ENCODE results near the gene TBC1D23.
A peak's percentile ranks its signal among the peaks of the same experiment; 100 is the strongest.
"Not testable (repeated sequence)": the region's sequence is repeated elsewhere in the genome, so short reads cannot be mapped to it uniquely, and the experiment has no call there.

TBC1D23 gene

GRCh38 chr3:100269001-100269400 is 8.2 kb downstream of the TBC1D23 start:
- no peak overlapping the region for H3K27ac Mint-ChIP-seq
- peaks cover 43% of the 10 kb centered on the region for H3K4me1 Mint-ChIP-seq
- H3K4me3 Mint-ChIP-seq, result no peak overlapping the region
- H3K27me3 Mint-ChIP-seq, result no peaks in the 10 kb centered on the region
- DNase-seq (no peak), ATAC-seq (no peak)
- H3K9me3 Mint-ChIP-seq, result no peaks in the 10 kb centered on the region

DNA sequence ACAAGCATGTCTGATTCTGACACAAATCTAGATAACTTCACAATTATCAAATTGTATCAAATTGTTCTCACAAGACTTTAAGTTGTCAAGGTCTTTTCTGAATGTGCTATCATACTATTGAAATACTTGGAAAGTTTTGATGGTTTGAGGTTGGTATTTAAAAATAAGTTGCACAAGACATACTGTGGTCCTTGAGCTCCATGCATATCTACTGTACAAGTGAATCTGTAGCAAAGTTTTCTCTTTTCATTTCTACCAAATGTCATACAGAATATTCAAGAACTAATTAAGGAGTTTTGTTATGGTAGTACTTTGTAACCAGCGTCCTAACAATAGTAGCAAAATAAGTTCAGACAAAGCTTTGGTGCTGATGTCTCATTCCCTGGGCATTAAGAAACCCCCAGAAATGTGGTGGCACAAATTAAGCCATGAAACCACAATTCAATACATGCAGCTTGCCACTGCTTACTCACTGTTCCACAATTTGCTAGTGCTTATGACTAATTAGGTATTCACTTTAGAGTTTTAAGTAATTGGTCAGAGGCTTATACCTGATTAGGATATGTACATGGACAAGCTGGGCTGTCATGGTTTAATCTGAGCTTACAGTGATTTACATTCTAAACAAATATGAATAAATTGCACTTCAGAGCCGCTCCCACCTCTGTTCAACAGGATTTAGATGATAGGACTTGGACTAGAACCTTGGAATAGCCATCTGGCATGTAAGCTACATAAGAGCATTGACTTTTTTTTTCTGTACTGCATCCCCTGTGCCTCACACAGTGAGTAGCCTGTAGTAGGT is 8.8 kb downstream of the TBC1D23 start:
- peak; percentile 30 to 60 for DNase-seq

DNA sequence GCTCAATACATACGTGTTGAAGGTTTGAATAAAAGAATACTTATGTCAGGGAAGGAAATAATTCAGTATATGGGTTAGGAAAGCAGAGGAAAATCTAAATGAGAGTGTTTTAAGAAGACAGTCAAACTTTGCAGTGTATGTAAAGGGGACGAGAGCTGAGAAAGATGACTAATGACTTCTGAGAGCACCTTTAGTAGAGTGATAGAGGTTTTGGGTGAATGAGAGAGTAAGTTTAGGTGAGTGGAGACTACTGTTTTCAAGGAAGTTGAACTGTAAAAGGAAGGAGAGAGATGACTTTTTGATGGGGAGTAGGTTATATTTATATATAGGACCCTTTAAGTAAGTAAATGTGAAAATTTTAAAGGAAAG is 9.4 kb downstream of the TBC1D23 start:
- peaks cover 38% of the 10 kb centered on the region for H3K4me1 Mint-ChIP-seq
- no peaks in the 10 kb centered on the region for H3K9me3 Mint-ChIP-seq
- peak overlapping the region in 1 of 2 donors; percentile 59 for H3K27ac Mint-ChIP-seq
- no peaks in the 10 kb centered on the region for H3K27me3 Mint-ChIP-seq
- ATAC-seq (peak; percentile 86), DNase-seq (no peak)
- peak overlapping the region; percentile 13 to 36 for H3K4me3 Mint-ChIP-seq

More for the DNA sequence above, 8.8 kb downstream of the TBC1D23 start:
- peak overlapping the region; percentile 13 to 36 for H3K4me3 Mint-ChIP-seq
- H3K27me3 Mint-ChIP-seq, result no peaks in the 10 kb centered on the region
- peaks cover 41% of the 10 kb centered on the region for H3K4me1 Mint-ChIP-seq
- H3K9me3 Mint-ChIP-seq, result no peaks in the 10 kb centered on the region
- peak; percentile 94 for ATAC-seq
- H3K27ac Mint-ChIP-seq, result peak overlapping the region in 1 of 2 donors; percentile 59

DNA sequence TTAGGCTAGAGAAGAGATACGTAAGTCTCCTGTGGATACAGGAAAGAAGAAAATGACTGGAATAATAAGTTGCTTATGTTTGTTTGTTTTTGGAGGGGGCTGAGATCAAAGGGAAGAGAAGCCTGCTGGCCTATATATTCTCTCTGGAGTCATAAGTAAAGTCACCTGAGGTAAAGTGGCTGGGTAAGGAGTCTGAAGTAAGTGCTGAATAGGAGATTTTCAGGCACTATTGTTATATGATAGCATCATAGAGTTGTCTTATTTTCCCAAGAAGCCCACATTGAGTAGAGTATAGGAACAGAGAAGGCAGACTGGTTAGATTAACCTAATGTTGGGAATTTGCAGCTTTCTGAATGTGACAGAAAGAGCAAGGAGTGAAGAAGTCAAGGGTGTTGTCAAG is 10.7 kb downstream of the TBC1D23 start:
- Mint-ChIP-seq H3K27ac (no peak overlapping the region), H3K4me3 (no peak overlapping the region), H3K9me3 (no peaks in the 10 kb centered on the region), H3K27me3 (no peaks in the 10 kb centered on the region), H3K4me1 (peaks cover 43% of the 10 kb centered on the region)
- no peak for ATAC-seq
- DNase-seq, result no peak

DNA sequence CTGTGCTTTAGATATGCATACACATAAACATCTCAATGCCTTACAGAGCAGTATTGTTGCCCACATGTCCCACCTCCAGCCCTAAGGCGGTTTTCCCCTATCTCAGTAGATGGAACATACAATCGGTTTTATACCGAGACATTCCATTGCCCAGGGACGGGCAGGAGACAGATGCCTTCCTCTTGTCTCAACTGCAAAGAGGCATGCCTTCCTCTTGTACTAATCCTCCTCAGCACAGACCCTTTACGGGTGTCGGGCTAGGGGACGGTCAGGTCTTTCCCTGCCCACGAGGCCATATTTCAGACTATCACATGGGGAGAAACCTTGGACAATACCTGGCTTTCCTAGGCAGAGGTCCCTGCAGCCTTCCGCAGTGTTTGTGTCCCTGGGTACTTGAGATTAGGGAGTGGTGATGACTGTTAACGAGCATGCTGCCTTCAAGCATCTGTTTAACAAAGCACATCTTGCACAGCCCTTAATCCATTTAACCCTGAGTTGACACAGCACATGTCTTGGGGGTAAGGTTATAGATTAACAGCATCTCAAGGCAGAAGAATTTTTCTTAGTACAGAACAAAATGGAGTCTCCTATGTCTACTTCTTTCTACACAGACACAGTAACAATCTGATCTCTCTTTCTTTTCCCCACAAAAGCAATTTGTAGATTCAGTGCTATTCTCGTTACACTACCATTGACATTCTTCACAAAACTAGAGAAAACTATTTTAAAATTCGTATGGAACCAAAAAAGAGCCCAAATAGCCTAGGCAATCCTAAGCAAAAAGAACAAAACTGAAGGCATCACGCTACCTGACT is 12.2 kb downstream of the TBC1D23 start:
- H3K4me1 Mint-ChIP-seq, result peaks cover 47% of the 10 kb centered on the region
- DNase-seq, H3K4me3 Mint-ChIP-seq, H3K27ac Mint-ChIP-seq, H3K27me3 Mint-ChIP-seq, ATAC-seq, H3K9me3 Mint-ChIP-seq: not testable (repeated sequence)

DNA sequence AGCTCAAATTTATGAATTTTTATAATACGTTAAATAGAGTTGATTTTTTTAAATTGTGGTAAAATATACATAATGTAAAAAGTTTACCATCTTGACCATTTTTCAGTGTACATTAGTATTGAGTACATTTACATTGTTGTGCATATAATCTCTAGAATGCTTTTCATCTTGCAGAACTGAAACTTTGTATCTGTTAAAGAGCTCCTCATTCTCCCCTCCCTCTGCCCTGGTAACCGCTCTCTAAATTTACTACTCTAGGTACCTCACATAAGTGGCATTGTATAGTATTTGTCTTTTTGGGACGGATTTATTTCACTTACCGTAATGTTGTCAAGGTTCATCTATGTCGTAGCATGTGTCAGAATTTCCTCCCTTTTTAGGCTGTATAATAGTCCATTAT is 13.6 kb downstream of the TBC1D23 start:
- ATAC-seq (no peak), DNase-seq (no peak)
- Mint-ChIP-seq H3K27ac (no peak overlapping the region), H3K4me3 (no peak overlapping the region), H3K9me3 (no peaks in the 10 kb centered on the region), H3K4me1 (peaks cover 45% of the 10 kb centered on the region), H3K27me3 (no peaks in the 10 kb centered on the region)

- H3K4me3 Mint-ChIP-seq, result no peak overlapping the region
- H3K27me3 Mint-ChIP-seq, result no peaks in the 10 kb centered on the region
- H3K27ac Mint-ChIP-seq, result no peak overlapping the region
- no peak for ATAC-seq
- H3K4me1 Mint-ChIP-seq, result peaks cover 22% of the 10 kb centered on the region
- no peak for DNase-seq
- no peaks in the 10 kb centered on the region for H3K9me3 Mint-ChIP-seq
Measured at GRCh38 chr3:100277255-100277800, 16.5 kb downstream of the TBC1D23 start.

DNA sequence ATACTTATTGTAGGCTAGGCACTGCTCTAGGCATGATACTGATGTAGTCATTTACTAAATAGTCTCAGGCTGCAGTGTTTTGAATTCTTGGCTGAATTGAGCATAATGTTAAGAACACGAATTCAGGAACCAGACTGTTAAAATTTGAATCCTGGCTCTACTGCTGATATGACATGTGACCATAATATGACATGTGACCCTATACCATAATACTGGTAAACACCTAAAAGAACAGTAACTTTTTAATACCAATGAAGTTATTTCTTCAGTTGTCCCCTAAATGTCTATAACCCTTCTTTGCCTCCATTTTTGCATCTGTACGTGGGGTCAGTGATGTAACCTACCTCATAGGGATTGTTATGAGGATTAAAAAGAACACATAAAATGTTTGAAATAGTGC is 18.1 kb downstream of the TBC1D23 start:
- H3K27ac Mint-ChIP-seq, result no peak overlapping the region
- H3K9me3 Mint-ChIP-seq, result no peaks in the 10 kb centered on the region
- no peak overlapping the region for H3K4me3 Mint-ChIP-seq
- ATAC-seq (no peak), DNase-seq (no peak)
- H3K27me3 Mint-ChIP-seq, result no peaks in the 10 kb centered on the region
- peaks cover 15% of the 10 kb centered on the region for H3K4me1 Mint-ChIP-seq

DNA sequence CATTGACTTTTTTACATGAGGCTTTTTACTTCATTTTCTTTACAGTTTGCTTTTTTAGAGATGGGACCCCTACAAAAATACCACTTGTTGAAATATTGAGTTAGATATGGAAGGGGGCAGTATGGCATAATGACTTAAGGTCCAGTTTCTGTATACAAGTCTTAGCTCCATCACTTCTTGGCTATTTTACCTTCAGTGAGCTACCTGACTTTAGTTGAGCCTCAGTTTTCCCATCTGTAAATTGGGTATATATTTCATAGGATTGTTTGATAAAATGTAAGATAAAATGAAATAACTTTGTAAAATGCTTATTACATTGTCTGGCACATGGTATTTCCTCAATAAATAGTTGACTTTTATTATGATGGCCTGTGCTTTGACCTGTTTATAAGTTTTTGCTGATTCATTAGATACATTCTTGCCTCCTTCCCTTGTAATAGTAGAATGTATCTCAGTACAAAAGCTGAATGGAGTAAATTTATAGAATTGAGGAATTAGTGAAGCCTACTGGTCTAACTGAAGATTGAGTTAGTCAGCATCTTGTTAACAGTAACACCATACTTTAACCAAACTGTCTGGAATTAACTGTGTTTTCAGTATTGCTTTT is 27.6 kb downstream of the TBC1D23 start:
- no peak for ATAC-seq
- no peak overlapping the region for H3K4me3 Mint-ChIP-seq
- H3K27ac Mint-ChIP-seq, result no peak overlapping the region
- no peaks in the 10 kb centered on the region for H3K27me3 Mint-ChIP-seq
- no peak for DNase-seq
- H3K4me1 Mint-ChIP-seq, result no peaks in the 10 kb centered on the region
- H3K9me3 Mint-ChIP-seq, result no peaks in the 10 kb centered on the region

GRCh38 chr3:100289339-100289738 is 28.5 kb downstream of the TBC1D23 start:
- H3K4me1 Mint-ChIP-seq, result no peaks in the 10 kb centered on the region
- peak overlapping the region in 1 of 2 donors; percentile 15 for H3K27ac Mint-ChIP-seq
- no peak for DNase-seq
- no peaks in the 10 kb centered on the region for H3K9me3 Mint-ChIP-seq
- no peaks in the 10 kb centered on the region for H3K27me3 Mint-ChIP-seq
- no peak for ATAC-seq
- H3K4me3 Mint-ChIP-seq, result no peak overlapping the region

DNA sequence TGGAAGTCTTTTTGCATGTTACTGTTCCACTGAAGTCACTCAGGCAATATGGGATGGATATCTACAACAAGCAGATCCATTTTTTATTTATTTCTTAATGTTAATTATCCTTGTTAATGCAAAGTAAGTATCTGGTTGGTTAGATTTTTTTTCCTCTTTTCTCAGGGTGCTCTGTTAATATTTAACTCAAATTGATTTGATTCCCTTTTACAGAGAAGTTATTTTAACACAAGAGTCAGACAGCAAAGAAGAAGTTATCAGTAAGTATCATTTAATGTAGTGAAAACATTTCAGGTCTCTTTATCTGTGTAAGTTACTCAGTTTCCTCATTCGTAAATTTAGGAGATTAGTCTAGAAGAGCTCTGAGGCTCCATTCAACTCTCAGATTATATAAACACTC is 34.3 kb downstream of the TBC1D23 start:
- DNase-seq, result no peak
- Mint-ChIP-seq H3K27me3 (no peaks in the 10 kb centered on the region), H3K9me3 (no peaks in the 10 kb centered on the region), H3K27ac (no peak overlapping the region), H3K4me1 (no peaks in the 10 kb centered on the region), H3K4me3 (no peak overlapping the region)
- no peak for ATAC-seq

DNA sequence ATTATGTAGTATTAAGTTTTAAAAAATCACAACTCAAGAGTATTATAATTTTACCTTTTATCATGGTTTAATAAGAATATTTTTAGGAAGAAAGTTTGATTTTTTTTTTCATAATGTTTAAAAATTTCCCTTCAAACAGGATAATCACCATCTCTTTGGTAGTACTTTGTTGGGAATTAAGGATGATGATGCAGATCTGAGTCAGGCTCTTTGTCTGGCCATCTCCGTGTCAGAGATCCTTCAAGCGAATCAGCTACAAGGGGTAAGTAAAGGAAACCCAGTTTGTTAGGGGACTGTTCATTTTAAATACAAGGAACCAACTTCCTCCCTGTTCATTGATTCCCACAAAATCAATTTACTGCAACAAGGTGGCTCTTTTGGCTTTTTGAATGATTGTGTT is 37.0 kb downstream of the TBC1D23 start:
- Mint-ChIP-seq H3K4me1 (no peaks in the 10 kb centered on the region), H3K27me3 (no peaks in the 10 kb centered on the region), H3K27ac (no peak overlapping the region), H3K9me3 (no peaks in the 10 kb centered on the region), H3K4me3 (no peak overlapping the region)
- DNase-seq (no peak), ATAC-seq (no peak)

DNA sequence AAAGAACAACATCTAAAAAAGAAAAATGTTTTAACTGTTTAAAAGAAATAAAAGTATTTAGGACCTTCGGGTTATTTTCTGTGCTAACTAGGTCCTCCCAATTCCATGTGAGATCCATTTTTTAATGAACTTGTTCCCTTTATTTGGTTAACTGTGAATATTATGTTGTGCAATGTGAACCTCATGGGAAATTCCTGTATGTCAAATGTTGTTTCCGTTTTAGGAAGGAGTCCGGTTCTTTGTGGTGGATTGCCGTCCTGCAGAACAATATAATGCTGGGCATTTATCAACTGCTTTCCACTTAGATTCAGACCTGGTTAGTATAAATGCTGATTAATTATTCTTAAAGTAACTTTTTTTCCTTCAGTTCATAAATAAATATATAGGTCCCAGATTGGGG is 38.2 kb downstream of the TBC1D23 start:
- DNase-seq (no peak), ATAC-seq (no peak)
- no peak overlapping the region for H3K27ac Mint-ChIP-seq
- H3K4me1 Mint-ChIP-seq, result no peaks in the 10 kb centered on the region
- H3K9me3 Mint-ChIP-seq, result no peaks in the 10 kb centered on the region
- no peak overlapping the region for H3K4me3 Mint-ChIP-seq
- no peaks in the 10 kb centered on the region for H3K27me3 Mint-ChIP-seq

DNA sequence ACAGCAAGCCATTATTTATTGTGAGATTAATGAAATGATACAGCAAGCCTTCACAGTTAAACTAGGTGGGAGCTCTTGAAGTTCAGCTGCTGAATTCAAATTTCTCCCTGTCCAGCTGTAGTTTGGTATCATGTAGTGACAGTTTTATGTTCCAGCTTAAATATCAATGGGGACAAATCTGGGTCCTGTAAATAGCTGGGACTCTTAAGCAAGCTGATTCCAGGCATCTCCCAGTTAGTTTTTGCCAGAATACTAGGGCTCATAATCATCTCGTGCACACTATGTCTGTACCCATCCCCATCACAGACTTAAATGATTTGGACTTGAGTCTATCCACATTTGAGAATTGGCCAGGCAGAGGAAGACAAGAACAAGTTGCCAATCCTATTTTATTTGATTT is 45.9 kb downstream of the TBC1D23 start:
- DNase-seq (no peak), ATAC-seq (no peak)
- H3K4me3 Mint-ChIP-seq, result no peak overlapping the region
- no peaks in the 10 kb centered on the region for H3K4me1 Mint-ChIP-seq
- H3K9me3 Mint-ChIP-seq, result no peaks in the 10 kb centered on the region
- H3K27ac Mint-ChIP-seq, result no peak overlapping the region
- no peaks in the 10 kb centered on the region for H3K27me3 Mint-ChIP-seq

GRCh38 chr3:100310355-100310965 is 49.7 kb downstream of the TBC1D23 start:
- no peaks in the 10 kb centered on the region for H3K27me3 Mint-ChIP-seq
- DNase-seq, result no peak
- no peak overlapping the region for H3K27ac Mint-ChIP-seq
- no peaks in the 10 kb centered on the region for H3K9me3 Mint-ChIP-seq
- no peak for ATAC-seq
- H3K4me3 Mint-ChIP-seq, result no peak overlapping the region
- H3K4me1 Mint-ChIP-seq, result no peaks in the 10 kb centered on the region
